ENCODE data around the gene TNIP2. TPM values are rescaled to one million over a fixed set of nuclear protein-coding genes. Genes with fewer than 3 reads are reported as not detected.

TNIP2 gene
- total RNA-seq, 1 donor from 2014 or later = 6.1 TPM

Other genes starting within 250 kb of the TNIP2 start
- gene FAM193A, start 219.7 kb downstream of the TNIP2 start, total RNA-seq = 17.1 TPM
- 19.6 TPM for gene SH3BP2, start 36.7 kb upstream of the TNIP2 start, total RNA-seq
- gene ADD1, start 87.5 kb upstream of the TNIP2 start, total RNA-seq = 178 TPM
- gene NOP14, start 207.1 kb upstream of the TNIP2 start, total RNA-seq = 6.1 TPM
- 59.5 TPM for gene GRK4, start 207.2 kb upstream of the TNIP2 start, total RNA-seq

Data from frontal cortex (tissue), 1 donor.